OCI-LY3 (cell line): ENCODE data around the gene AIPL1.

Source experiments
- H2AFZ ChIP-seq: fragments of 200-600, 300-600 bp; shearing (Covaris generic); 2 replicates; pipeline ENCODE4 v1.6.0; 2014; ENCODE audit warnings: antibody characterized with exemption, low read depth, low read length
- H3K27ac ChIP-seq: fragments of 200-600, 300-600 bp; sonication (generic); 2 replicates; pipeline ENCODE4 v1.5.1; 2014; ENCODE audit warnings: mild to moderate bottlenecking, low read length, moderate library complexity, mixed read lengths
- H3K27me3 ChIP-seq: fragments of 200-600, 300-600 bp; sonication (generic); 2 replicates; pipeline ENCODE4 v1.6.1; 2014; ENCODE audit warnings: low read depth, low read length, mixed read lengths
- H3K36me3 ChIP-seq: fragments of 200-600, 300-600 bp; sonication (generic); replicated peaks from 2 replicates; pipeline ENCODE3; 2014; ENCODE audit warnings: low read depth, low read length, mixed read lengths
- H3K4me1 ChIP-seq: fragments of 300-600, 200-600 bp; sonication (generic); 2 replicates; pipeline ENCODE4 v1.6.1; 2014; ENCODE audit warnings: low read length, mixed read lengths
- H3K4me2 ChIP-seq: fragments of 200-600, 300-600 bp; sonication (generic); 2 replicates; pipeline ENCODE4 v1.6.1; 2014; ENCODE audit warnings: low read length, mixed read lengths
- H3K4me3 ChIP-seq: fragments of 300-600, 200-600 bp; sonication (generic); 2 replicates; pipeline ENCODE4 v1.5.1; 2014; ENCODE audit warnings: antibody characterized with exemption, mild to moderate bottlenecking, low read length, moderate library complexity
- H3K79me2 ChIP-seq: fragments of 300-600, 200-600 bp; shearing (Covaris generic); 2 replicates; pipeline ENCODE4 v1.6.1; 2014; ENCODE audit warnings: mild to moderate bottlenecking, low read length, mixed read lengths
- H3K9ac ChIP-seq: fragments of 300-600, 200-600 bp; shearing (Covaris generic); 2 replicates; pipeline ENCODE4 v1.6.0; 2014; ENCODE audit warnings: mild to moderate bottlenecking, low read length, moderate library complexity
- H3K9me3 ChIP-seq: fragments of 200-600, 300-600 bp; shearing (Covaris generic); 2 replicates; pipeline ENCODE4 v1.6.1; 2014; ENCODE audit warnings: low read length, mixed read lengths; ENCODE audit not compliant: insufficient read depth
- H4K20me1 ChIP-seq: fragments of 200-600, 300-600 bp; sonication (generic); 2 replicates; pipeline ENCODE4 v1.6.1; 2016; ENCODE audit warnings: low read length, mixed read lengths; ENCODE audit not compliant: insufficient read depth
- CTCF ChIP-seq: fragments of 200-600, 300-600 bp; sonication (generic); IDR thresholded peaks from 2 replicates; pipeline ENCODE4 v1.5.1; 2014; ENCODE audit warnings: antibody characterized with exemption, low read length, low read depth
- EZH2phosphoT487 ChIP-seq: fragments of 200-600 bp; shearing (Covaris generic); IDR thresholded peaks from 2 replicates; pipeline ENCODE4 v1.6.1; 2018; ENCODE audit warnings: antibody characterized with exemption, mixed run types, low read depth

The AIPL1 gene

GRCh38 chr17:6393351-6393952 lies 41.5 kb downstream of the AIPL1 start:
- Histone ChIP-seq H3K79me2 (no peaks in the 10 kb centered on the region), H3K4me1 (no peaks in the 10 kb centered on the region), H4K20me1 (no peaks in the 10 kb centered on the region), H3K36me3 (no peaks in the 10 kb centered on the region), H3K9ac (no peak overlapping the region), H2AFZ (no peak overlapping the region), H3K27me3 (no peaks in the 10 kb centered on the region), H3K4me2 (no peak overlapping the region), H3K9me3 (no peaks in the 10 kb centered on the region), H3K4me3 (no peak overlapping the region), H3K27ac (no peak overlapping the region)
- TF ChIP-seq EZH2phosphoT487 (no peak), CTCF (no peak)

- Histone ChIP-seq H3K79me2 (no peaks in the 10 kb centered on the region), H3K27me3 (no peaks in the 10 kb centered on the region), H2AFZ (no peak overlapping the region), H3K4me2 (no peak overlapping the region), H3K4me1 (no peaks in the 10 kb centered on the region), H3K36me3 (no peaks in the 10 kb centered on the region), H3K9me3 (no peaks in the 10 kb centered on the region), H3K4me3 (no peak overlapping the region), H3K27ac (no peak overlapping the region), H4K20me1 (no peaks in the 10 kb centered on the region), H3K9ac (no peak overlapping the region)
- TF ChIP-seq CTCF (no peak), EZH2phosphoT487 (no peak)
Measured at GRCh38 chr17:6392609-6393350, 42.1 kb downstream of the AIPL1 start.

- Histone ChIP-seq H3K9me3 (no peaks in the 10 kb centered on the region), H3K27me3 (no peaks in the 10 kb centered on the region), H3K27ac (no peak overlapping the region), H2AFZ (no peak overlapping the region), H3K36me3 (no peaks in the 10 kb centered on the region), H4K20me1 (no peaks in the 10 kb centered on the region), H3K79me2 (no peaks in the 10 kb centered on the region), H3K9ac (no peak overlapping the region), H3K4me3 (no peak overlapping the region), H3K4me2 (no peak overlapping the region), H3K4me1 (no peaks in the 10 kb centered on the region)
- TF ChIP-seq EZH2phosphoT487: no peak
- no peak for TF ChIP-seq CTCF
Measured at GRCh38 chr17:6388416-6388815, 46.5 kb downstream of the AIPL1 start.

GRCh38 chr17:6387858-6388257 lies 47.1 kb downstream of the AIPL1 start:
- H2AFZ ChIP-seq: no peak overlapping the region
- no peaks in the 10 kb centered on the region for H3K4me1 ChIP-seq
- no peaks in the 10 kb centered on the region for H3K36me3 ChIP-seq
- no peaks in the 10 kb centered on the region for H3K27me3 ChIP-seq
- TF ChIP-seq CTCF (no peak), EZH2phosphoT487 (no peak)
- H4K20me1 ChIP-seq: no peaks in the 10 kb centered on the region
- H3K9ac ChIP-seq: no peak overlapping the region
- no peak overlapping the region for H3K27ac ChIP-seq
- H3K4me2 ChIP-seq: no peak overlapping the region
- H3K9me3 ChIP-seq: no peaks in the 10 kb centered on the region
- no peak overlapping the region for H3K4me3 ChIP-seq
- H3K79me2 ChIP-seq: no peaks in the 10 kb centered on the region
